ENCODE results near the gene ACTR3.

The ACTR3 gene

DNA sequence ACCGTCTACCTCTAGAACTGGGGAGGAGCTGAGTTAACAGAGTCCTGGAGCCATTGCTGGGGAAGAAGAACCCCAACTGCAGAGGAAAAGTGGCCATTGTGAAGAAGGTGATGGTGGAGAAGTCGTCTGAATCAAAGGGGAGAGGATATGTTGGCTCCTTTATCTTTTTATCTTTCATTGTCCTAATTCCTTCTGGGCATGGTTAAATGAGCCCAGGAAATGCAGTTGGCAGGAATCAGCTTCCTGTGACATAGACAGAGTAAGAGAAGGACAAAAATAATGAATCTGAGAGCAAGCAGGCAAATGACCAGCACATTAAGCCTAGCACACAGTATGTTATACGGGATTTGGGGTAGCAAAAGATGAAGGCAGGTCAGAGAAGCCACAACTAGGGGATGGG, 16.0 kb upstream of the ACTR3 start:
- Histone ChIP-seq H3K4me3 (ENCODE audit: insufficient read depth, low read depth, low read length, poor library complexity, severe bottlenecking) (no peak overlapping the region), H3K36me3 (ENCODE audit: control insufficient read depth, insufficient read depth, low read length) (no peaks in the 10 kb centered on the region), H3K27me3 (replicated peaks; ENCODE audit: control insufficient read depth, insufficient read depth, low read length, poor library complexity, severe bottlenecking) (no peaks in the 10 kb centered on the region), H3K4me1 (ENCODE audit: control insufficient read depth, insufficient read depth, low read length, poor library complexity, severe bottlenecking) (peaks cover 13% of the 10 kb centered on the region), H3K9me3 (ENCODE audit: control insufficient read depth, low read length) (no peaks in the 10 kb centered on the region), H3K27ac (ENCODE audit: insufficient read depth, low read length, poor library complexity, severe bottlenecking) (no peak overlapping the region)
- DNase-seq, result no peak

DNA sequence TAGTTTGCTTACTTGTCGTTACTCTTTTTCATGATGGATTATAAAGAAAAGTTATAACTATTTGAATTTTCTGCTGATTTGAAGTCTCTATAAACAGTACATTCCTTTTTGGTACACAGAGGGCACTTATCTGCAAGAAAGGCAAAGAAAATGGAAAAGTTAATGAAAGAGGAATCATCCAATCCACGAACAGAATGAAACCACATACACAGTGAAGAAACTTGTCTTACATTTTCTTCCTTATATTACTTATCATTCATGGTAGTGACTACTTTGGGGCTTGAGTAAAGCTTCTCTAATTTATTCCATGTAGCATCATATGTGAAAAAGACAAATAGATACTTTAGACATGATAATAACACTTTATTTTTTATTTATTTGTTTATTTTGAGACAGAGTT, 14.8 kb upstream of the ACTR3 start:
- Histone ChIP-seq H3K4me1 (ENCODE audit: control insufficient read depth, insufficient read depth, low read length, poor library complexity, severe bottlenecking) (peaks cover 13% of the 10 kb centered on the region), H3K36me3 (ENCODE audit: control insufficient read depth, insufficient read depth, low read length) (no peaks in the 10 kb centered on the region), H3K4me3 (ENCODE audit: insufficient read depth, low read depth, low read length, poor library complexity, severe bottlenecking) (no peak overlapping the region), H3K27me3 (replicated peaks; ENCODE audit: control insufficient read depth, insufficient read depth, low read length, poor library complexity, severe bottlenecking) (no peaks in the 10 kb centered on the region), H3K9me3 (ENCODE audit: control insufficient read depth, low read length) (no peaks in the 10 kb centered on the region), H3K27ac (ENCODE audit: insufficient read depth, low read length, poor library complexity, severe bottlenecking) (no peak overlapping the region)
- DNase-seq, result no peak

DNA sequence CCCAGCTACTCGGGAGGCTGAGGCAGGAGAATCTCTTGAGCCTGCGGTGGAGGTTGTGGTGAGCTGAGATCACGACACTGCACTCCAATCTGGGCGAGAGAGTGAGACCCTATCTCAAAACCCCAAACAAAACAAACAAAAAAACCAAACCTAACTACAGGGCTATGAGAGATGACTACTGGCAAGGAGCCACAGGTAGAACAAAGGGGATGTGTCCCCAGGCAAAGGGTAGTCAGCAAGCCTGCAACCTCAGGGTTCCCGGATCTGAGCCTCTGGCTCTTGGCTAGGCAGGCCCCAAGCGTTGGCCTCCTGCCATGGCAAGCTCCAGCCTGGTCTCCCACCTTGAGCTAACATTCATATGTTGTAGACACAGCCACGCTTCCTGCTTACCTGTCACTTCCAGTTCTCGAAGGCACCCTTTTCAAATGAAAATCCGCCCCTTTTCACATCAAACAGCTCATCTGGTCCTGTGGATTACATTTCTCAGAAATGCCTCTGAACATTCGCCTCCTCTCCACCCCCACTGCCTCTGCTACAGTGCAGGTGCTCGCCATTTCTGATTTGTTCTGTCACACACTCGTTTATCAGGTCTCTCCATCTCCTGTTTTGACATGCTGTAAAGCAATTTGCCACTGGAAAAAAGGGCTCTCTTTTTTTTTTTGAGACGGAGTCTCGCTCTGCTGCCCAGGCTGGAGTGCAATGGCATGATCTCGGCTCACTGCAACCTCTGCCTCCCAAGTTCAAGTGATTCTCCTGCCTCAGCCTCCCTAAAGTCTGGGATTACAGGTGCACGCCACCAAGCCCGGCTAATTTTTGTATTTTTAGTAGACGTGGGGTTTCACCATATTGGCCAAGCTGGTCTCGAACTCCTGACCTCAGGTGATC, 13.1 kb upstream of the ACTR3 start:
- no peak overlapping the region for H3K4me3 ChIP-seq (ENCODE audit: insufficient read depth, low read depth, low read length, poor library complexity, severe bottlenecking)

DNA sequence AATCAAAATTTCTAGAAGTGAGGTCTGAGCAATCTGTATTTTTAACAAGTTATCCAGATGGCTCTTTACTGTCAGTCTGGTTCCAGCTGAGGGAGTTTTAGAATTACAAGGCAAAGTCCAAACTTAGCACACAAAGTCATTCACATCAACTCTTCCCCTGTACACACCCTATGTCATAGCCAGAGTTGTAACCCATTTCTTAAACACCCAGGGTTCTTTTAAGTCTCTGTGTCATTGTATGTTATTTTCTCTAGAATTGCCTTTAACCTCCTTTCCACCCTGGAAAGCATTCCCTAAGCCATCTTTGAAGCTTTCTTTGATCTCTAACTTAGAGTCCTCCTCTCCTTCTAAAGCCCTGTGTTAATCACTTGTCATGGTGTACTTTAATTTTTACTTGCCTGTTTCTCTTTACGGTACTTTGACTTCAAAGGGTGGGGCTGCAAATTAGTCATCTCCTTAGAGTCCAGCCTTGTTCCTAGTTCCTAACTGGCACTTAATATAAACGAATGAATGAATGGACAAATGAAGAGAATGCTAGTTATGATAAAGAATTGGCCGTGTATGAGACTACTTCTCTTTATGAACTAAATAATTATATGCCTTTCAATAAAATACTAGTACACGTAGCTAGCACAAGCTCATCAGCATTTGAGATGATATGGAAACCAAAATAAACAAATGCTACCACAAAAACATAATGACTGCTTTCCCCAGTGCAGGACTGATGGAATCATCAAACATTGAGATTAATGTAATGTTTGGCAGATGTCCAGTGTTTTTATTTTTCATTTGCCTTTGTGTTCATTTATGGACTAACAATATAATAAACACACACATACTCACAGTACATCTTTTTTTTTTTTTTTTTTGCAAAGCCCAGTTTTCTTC, 11.9 kb upstream of the ACTR3 start:
- no peak for DNase-seq
- H3K27ac ChIP-seq (ENCODE audit: insufficient read depth, low read length, poor library complexity, severe bottlenecking), result no peak overlapping the region
- no peak overlapping the region for H3K4me3 ChIP-seq (ENCODE audit: insufficient read depth, low read depth, low read length, poor library complexity, severe bottlenecking)
- H3K27me3 ChIP-seq (replicated peaks; ENCODE audit: control insufficient read depth, insufficient read depth, low read length, poor library complexity, severe bottlenecking), result no peaks in the 10 kb centered on the region
- no peaks in the 10 kb centered on the region for H3K36me3 ChIP-seq (ENCODE audit: control insufficient read depth, insufficient read depth, low read length)
- H3K4me1 ChIP-seq (ENCODE audit: control insufficient read depth, insufficient read depth, low read length, poor library complexity, severe bottlenecking), result peaks cover 13% of the 10 kb centered on the region
- H3K9me3 ChIP-seq (ENCODE audit: control insufficient read depth, low read length), result no peaks in the 10 kb centered on the region

More for the DNA sequence above, 13.1 kb upstream of the ACTR3 start:
- peak; percentile 6 to 52 (median 42) for DNase-seq
- Histone ChIP-seq H3K27ac (ENCODE audit: insufficient read depth, low read length, poor library complexity, severe bottlenecking) (peak overlapping the region; percentile 63), H3K9me3 (ENCODE audit: control insufficient read depth, low read length) (no peaks in the 10 kb centered on the region), H3K4me1 (ENCODE audit: control insufficient read depth, insufficient read depth, low read length, poor library complexity, severe bottlenecking) (peaks cover 13% of the 10 kb centered on the region), H3K36me3 (ENCODE audit: control insufficient read depth, insufficient read depth, low read length) (no peaks in the 10 kb centered on the region), H3K27me3 (replicated peaks; ENCODE audit: control insufficient read depth, insufficient read depth, low read length, poor library complexity, severe bottlenecking) (no peaks in the 10 kb centered on the region)

DNA sequence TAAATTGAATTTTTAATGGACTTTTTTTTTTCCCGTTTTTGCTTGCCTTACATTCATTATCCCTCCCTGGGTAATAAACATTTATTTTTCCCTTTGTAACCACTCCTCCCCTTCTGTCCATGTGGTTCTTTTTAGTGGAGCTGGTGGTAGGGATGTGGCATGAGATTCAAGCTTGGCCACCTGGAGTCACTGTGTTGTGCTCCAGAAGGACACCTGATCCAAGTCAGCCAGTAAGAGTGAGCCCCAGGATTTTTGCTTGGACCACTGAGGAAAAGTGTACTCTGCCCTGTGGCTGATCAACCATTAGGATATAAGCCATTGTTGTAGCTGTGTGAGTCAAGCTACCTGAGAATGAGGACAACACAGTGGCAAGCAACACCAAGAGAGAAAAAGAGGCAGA, 11.1 kb upstream of the ACTR3 start:
- no peak overlapping the region for H3K27ac ChIP-seq (ENCODE audit: insufficient read depth, low read length, poor library complexity, severe bottlenecking)
- no peak overlapping the region for H3K4me3 ChIP-seq (ENCODE audit: insufficient read depth, low read depth, low read length, poor library complexity, severe bottlenecking)
- no peaks in the 10 kb centered on the region for H3K36me3 ChIP-seq (ENCODE audit: control insufficient read depth, insufficient read depth, low read length)
- H3K9me3 ChIP-seq (ENCODE audit: control insufficient read depth, low read length), result no peaks in the 10 kb centered on the region
- DNase-seq, result no peak
- H3K27me3 ChIP-seq (replicated peaks; ENCODE audit: control insufficient read depth, insufficient read depth, low read length, poor library complexity, severe bottlenecking), result no peaks in the 10 kb centered on the region
- peaks cover 13% of the 10 kb centered on the region for H3K4me1 ChIP-seq (ENCODE audit: control insufficient read depth, insufficient read depth, low read length, poor library complexity, severe bottlenecking)

DNA sequence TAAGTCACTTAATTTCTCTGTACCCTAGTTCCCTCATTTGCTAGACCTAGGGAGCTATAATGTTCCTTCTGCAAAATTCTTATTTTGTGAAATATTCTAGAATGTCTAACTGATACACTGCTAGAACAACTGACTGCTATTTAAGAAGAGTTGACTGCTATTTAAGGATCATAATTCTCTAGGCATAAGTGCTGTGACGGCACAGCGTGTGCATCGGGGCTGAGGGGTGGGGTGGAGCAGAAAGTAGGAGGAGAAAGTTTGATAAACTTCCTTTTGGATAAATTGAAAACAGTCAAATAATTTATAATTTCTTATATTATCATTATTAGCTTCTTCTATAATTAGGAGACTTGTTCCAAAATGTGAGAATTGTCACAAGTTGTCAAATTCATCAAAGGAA, 10.4 kb upstream of the ACTR3 start:
- no peak for DNase-seq
- Histone ChIP-seq H3K4me1 (ENCODE audit: control insufficient read depth, insufficient read depth, low read length, poor library complexity, severe bottlenecking) (peaks cover 13% of the 10 kb centered on the region), H3K9me3 (ENCODE audit: control insufficient read depth, low read length) (no peaks in the 10 kb centered on the region), H3K4me3 (ENCODE audit: insufficient read depth, low read depth, low read length, poor library complexity, severe bottlenecking) (no peak overlapping the region), H3K27me3 (replicated peaks; ENCODE audit: control insufficient read depth, insufficient read depth, low read length, poor library complexity, severe bottlenecking) (no peaks in the 10 kb centered on the region), H3K27ac (ENCODE audit: insufficient read depth, low read length, poor library complexity, severe bottlenecking) (no peak overlapping the region), H3K36me3 (ENCODE audit: control insufficient read depth, insufficient read depth, low read length) (no peaks in the 10 kb centered on the region)

DNA sequence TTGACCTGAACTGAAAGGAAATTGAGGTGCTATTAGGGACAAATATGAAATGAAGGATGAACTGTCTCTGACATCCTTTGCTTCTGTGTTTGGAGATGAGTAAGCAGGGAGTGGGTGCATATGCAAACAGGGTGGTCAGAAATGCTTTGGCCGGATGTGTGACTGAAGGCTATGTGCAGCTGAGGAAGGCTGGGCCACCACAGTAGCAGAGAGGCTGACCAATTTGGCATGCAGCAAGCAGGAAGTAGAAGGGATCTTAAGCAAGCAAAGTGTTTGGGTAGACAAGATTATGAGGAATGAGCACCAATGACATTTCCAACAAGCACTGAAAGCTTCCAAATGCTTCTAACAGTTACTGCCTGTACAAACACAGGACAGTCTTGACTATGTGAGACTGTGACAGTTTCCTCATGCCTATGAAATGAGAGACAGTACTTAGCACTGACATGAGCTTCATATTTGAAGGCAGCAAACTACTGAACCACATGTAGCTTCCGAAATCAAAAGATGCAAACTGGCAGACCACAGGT, 3.3 kb upstream of the ACTR3 start:
- no peak overlapping the region for H3K4me3 ChIP-seq (ENCODE audit: insufficient read depth, low read depth, low read length, poor library complexity, severe bottlenecking)
- no peaks in the 10 kb centered on the region for H3K36me3 ChIP-seq (ENCODE audit: control insufficient read depth, insufficient read depth, low read length)
- peaks cover 15% of the 10 kb centered on the region for H3K4me1 ChIP-seq (ENCODE audit: control insufficient read depth, insufficient read depth, low read length, poor library complexity, severe bottlenecking)
- H3K9me3 ChIP-seq (ENCODE audit: control insufficient read depth, low read length), result no peaks in the 10 kb centered on the region
- DNase-seq, result no peak
- H3K27ac ChIP-seq (ENCODE audit: insufficient read depth, low read length, poor library complexity, severe bottlenecking), result no peak overlapping the region
- H3K27me3 ChIP-seq (replicated peaks; ENCODE audit: control insufficient read depth, insufficient read depth, low read length, poor library complexity, severe bottlenecking), result no peaks in the 10 kb centered on the region

DNA sequence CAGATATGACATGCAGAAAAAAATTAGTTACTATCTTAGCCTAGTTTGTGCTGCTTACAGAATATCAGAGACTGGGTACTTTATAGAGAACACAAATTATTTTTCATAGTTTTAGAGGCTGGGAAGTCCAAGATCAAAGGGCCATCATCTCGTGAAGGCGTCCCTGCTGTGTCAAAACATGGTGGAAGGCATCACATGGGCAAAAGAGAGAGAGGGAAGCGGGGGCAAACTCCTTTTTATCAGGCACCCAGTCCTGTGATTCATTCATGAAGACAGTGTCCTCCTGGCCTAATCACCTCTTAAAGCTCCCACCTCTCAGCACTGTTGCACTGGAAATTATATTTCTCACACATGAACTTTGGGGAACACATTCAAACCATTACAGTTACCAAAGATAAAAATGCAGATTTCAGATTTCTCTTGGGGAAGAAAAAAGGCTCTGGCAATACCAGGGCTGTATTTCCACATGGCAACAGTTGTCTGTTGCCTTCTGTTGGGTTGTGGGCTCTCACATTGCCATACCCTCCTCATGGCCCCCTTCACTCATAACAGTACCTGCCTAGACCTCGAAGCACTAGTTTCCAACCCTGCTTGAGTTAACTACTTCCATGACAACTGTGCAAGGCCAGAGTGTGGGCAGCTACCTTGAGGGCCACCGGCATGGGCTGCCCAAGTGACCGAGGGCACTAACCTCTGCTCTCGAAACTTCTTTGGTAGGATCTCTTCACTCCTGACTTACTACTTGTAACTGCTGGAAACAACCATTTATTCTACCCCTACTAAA, 2.7 kb upstream of the ACTR3 start:
- Histone ChIP-seq H3K4me3 (ENCODE audit: insufficient read depth, low read depth, low read length, poor library complexity, severe bottlenecking) (no peak overlapping the region), H3K27me3 (replicated peaks; ENCODE audit: control insufficient read depth, insufficient read depth, low read length, poor library complexity, severe bottlenecking) (no peaks in the 10 kb centered on the region), H3K36me3 (ENCODE audit: control insufficient read depth, insufficient read depth, low read length) (no peaks in the 10 kb centered on the region), H3K9me3 (ENCODE audit: control insufficient read depth, low read length) (no peaks in the 10 kb centered on the region), H3K27ac (ENCODE audit: insufficient read depth, low read length, poor library complexity, severe bottlenecking) (no peak overlapping the region), H3K4me1 (ENCODE audit: control insufficient read depth, insufficient read depth, low read length, poor library complexity, severe bottlenecking) (peaks cover 20% of the 10 kb centered on the region)
- no peak for DNase-seq

DNA sequence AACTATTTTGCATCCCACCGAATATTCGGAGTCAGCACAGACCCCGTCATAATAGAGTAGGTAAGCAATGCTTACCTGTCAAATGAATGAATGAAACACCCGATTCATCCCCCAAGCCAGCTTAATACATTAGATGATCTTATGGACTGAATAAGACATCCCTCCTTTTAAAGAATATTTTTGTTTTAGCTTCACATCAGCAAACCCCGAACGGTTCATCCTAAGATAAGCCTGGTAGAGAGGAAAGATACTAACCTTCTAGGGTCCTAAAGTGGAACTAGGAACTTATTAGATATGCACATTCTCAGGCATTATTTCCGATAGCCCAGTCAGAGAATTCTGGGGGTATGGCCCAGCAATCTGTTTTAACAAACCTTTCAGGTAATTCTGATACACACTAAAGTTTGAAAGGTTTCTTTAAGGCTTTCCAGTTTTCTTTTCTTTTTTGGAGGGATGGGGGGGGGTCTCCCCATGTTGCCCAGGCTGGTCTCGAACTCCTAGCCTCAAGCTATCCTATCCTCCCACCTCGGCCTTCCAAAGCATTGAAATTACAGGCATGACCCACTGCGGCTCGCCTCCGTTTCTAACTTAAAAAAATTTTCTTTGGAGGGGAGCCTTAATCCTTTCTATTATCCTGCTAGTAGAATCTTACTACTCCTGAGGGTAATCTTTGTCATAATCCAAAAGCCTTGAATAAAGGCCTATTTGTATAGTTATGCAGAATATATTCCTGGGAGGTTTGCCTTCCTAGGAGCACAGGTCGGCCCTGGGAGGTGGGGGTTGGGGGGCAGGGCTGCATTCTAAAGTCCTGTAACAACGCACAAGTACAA, 1.0 kb upstream of the ACTR3 start:
- DNase-seq, result no peak
- H3K36me3 ChIP-seq (ENCODE audit: control insufficient read depth, insufficient read depth, low read length), result no peaks in the 10 kb centered on the region
- H3K4me3 ChIP-seq (ENCODE audit: insufficient read depth, low read depth, low read length, poor library complexity, severe bottlenecking), result peak overlapping the region; percentile 94
- peaks cover 26% of the 10 kb centered on the region for H3K4me1 ChIP-seq (ENCODE audit: control insufficient read depth, insufficient read depth, low read length, poor library complexity, severe bottlenecking)
- peak overlapping the region; percentile 85 for H3K27ac ChIP-seq (ENCODE audit: insufficient read depth, low read length, poor library complexity, severe bottlenecking)
- no peaks in the 10 kb centered on the region for H3K9me3 ChIP-seq (ENCODE audit: control insufficient read depth, low read length)
- H3K27me3 ChIP-seq (replicated peaks; ENCODE audit: control insufficient read depth, insufficient read depth, low read length, poor library complexity, severe bottlenecking), result no peaks in the 10 kb centered on the region

Measured in effector memory CD4-positive, alpha-beta T cell (primary cell).